Prostate gland (tissue), 2 donors: Measurements from ENCODE around the gene CRYGC.

ENCODE experiments used
- POLR2A ChIP-seq: fragments of 450-650 bp; IDR thresholded peaks from one replicate; pipeline ENCODE4 v1.6.1; 2016; ENCODE audit warnings: antibody characterized with exemption, mild to moderate bottlenecking
- TF ChIP-seq, protein P1 (sequence below), 4 experiments: fragments of 200-600 bp in 2 of 4; fragments of 450-650 bp in 2 of 4; sonication (generic) in 2 of 4; IDR thresholded peaks; 1 replicate in 3 of 4; 2 replicates in 1 of 4; pipeline ENCODE4 v1.5.1; 2016 to 2019; ENCODE audit warnings: antibody characterized with exemption in 4 of 4, mild to moderate bottlenecking in 2 of 4, moderate library complexity in 2 of 4

DNA sequence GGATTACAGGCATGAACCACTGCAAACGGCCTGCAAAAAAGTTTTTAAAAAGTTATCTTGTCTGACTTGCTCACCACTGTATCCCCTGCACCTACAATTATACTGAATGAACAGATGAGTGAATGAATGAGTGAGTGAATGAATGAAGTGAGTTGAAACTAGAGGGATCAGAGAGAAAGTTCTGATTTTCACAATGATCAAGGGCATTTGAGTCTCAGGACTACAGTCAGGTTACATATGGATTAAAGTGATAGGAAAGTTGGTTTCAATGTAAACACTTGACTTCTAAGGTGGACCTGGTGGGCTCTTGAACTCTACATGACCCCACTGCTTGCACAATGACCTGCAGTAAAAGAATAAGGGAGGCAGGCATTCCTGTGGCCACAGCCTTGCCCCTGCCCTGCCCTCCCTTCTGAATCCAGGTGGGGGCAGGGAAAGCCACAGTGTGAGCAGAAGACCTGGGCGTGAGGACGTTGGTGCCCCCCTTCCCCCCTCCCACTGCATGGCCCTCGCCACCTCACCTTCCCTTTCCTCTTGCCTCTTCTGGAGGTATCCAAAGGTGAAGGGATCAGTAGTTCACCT lies 49.5 kb upstream of the CRYGC start:
- TF ChIP-seq, protein P1, sequence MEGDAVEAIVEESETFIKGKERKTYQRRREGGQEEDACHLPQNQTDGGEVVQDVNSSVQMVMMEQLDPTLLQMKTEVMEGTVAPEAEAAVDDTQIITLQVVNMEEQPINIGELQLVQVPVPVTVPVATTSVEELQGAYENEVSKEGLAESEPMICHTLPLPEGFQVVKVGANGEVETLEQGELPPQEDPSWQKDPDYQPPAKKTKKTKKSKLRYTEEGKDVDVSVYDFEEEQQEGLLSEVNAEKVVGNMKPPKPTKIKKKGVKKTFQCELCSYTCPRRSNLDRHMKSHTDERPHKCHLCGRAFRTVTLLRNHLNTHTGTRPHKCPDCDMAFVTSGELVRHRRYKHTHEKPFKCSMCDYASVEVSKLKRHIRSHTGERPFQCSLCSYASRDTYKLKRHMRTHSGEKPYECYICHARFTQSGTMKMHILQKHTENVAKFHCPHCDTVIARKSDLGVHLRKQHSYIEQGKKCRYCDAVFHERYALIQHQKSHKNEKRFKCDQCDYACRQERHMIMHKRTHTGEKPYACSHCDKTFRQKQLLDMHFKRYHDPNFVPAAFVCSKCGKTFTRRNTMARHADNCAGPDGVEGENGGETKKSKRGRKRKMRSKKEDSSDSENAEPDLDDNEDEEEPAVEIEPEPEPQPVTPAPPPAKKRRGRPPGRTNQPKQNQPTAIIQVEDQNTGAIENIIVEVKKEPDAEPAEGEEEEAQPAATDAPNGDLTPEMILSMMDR (IDR thresholded peaks at IDR 0.05): no peak
- no peak for TF ChIP-seq POLR2A
